ENCODE data around the gene MGAT5.

The MGAT5 gene

DNA sequence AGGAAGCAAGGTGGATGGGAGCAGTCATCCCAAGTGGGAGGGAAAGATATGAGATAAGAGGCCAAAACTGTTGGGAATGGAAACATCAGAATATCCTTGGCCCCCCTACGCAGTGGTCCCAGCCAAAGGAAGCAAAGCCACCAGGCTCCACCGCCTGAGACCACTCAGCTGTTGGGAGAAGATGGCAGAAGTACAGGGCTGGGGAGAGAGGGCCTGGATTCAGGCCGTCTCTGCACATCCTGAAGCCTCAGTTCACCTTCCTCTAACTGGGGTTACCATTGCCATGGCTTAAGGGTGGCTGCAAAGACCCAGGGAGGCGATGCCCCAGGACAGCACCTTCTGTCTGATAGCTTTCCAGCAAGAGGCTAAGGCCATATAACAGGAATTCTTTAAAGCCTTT lies 193.8 kb downstream of the MGAT5 start:
- no peaks in the 10 kb centered on the region for H3K27me3 ChIP-seq (ENCODE audit: control insufficient read depth, insufficient read depth, low read length)
- H3K4me3 ChIP-seq (ENCODE audit: low read length) = no peak overlapping the region
- peaks cover 6% of the 10 kb centered on the region for H3K4me1 ChIP-seq (ENCODE audit: control insufficient read depth, insufficient read depth, low read length)
- peaks cover 5% of the 10 kb centered on the region for H3K36me3 ChIP-seq (ENCODE audit: control insufficient read depth, insufficient read depth, low read length)
- H3K9ac ChIP-seq (ENCODE audit: low read length) = no peak overlapping the region
- H3K9me3 ChIP-seq (ENCODE audit: control insufficient read depth, low read length) = no peaks in the 10 kb centered on the region

GRCh38 chr2:134448650-134449049 lies 194.8 kb downstream of the MGAT5 start:
- no peaks in the 10 kb centered on the region for H3K9me3 ChIP-seq (ENCODE audit: control insufficient read depth, low read length)
- H3K4me1 ChIP-seq (ENCODE audit: control insufficient read depth, insufficient read depth, low read length) = peaks cover 6% of the 10 kb centered on the region
- H3K9ac ChIP-seq (ENCODE audit: low read length) = no peak overlapping the region
- no peak overlapping the region for H3K4me3 ChIP-seq (ENCODE audit: low read length)
- peaks cover 5% of the 10 kb centered on the region for H3K36me3 ChIP-seq (ENCODE audit: control insufficient read depth, insufficient read depth, low read length)
- H3K27me3 ChIP-seq (ENCODE audit: control insufficient read depth, insufficient read depth, low read length) = no peaks in the 10 kb centered on the region

DNA sequence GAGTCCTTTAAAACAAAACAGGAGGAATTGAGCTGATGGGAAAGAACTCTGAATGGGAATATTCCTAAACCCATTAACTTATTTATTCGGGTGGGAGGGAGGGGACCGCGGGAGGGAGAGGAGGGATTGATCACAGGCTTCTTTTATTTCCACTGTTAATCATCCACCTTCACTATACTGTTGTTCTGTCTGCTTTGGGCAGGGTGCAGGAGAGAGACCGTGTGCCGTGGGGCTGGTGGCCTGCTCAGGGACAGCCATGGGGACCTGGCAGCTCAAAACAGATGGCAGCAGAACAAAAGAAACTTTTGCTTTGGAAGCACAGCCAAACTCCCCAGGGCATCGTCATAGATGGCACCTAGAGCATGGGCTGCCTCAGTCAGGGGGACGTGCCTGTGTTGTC lies 195.3 kb downstream of the MGAT5 start:
- Histone ChIP-seq H3K9me3 (ENCODE audit: control insufficient read depth, low read length) (no peaks in the 10 kb centered on the region), H3K27me3 (ENCODE audit: control insufficient read depth, insufficient read depth, low read length) (no peaks in the 10 kb centered on the region), H3K36me3 (ENCODE audit: control insufficient read depth, insufficient read depth, low read length) (peaks cover 5% of the 10 kb centered on the region), H3K9ac (ENCODE audit: low read length) (no peak overlapping the region), H3K4me1 (ENCODE audit: control insufficient read depth, insufficient read depth, low read length) (peaks cover 6% of the 10 kb centered on the region), H3K4me3 (ENCODE audit: low read length) (no peak overlapping the region)

- no peak overlapping the region for H3K9ac ChIP-seq (ENCODE audit: low read length)
- no peaks in the 10 kb centered on the region for H3K27me3 ChIP-seq (ENCODE audit: control insufficient read depth, insufficient read depth, low read length)
- H3K9me3 ChIP-seq (ENCODE audit: control insufficient read depth, low read length) = no peaks in the 10 kb centered on the region
- H3K4me1 ChIP-seq (ENCODE audit: control insufficient read depth, insufficient read depth, low read length) = peaks cover 6% of the 10 kb centered on the region
- peaks cover 5% of the 10 kb centered on the region for H3K36me3 ChIP-seq (ENCODE audit: control insufficient read depth, insufficient read depth, low read length)
- no peak overlapping the region for H3K4me3 ChIP-seq (ENCODE audit: low read length)
Observed at GRCh38 chr2:134449751-134450513, 196.1 kb downstream of the MGAT5 start.

DNA sequence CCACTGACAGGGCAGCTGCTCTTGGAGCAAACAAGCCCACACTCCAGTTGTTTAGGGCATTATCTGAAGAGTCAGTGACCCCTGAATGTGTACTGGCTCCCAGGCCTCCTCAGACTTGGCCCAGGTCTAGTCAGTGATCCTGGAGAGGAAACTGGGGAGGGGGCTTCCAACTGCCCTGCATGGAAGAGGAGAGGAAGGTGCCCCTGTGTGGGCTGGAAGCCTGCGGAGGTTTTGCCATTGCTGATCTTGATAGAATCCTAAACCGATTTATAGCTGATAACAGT lies 197.4 kb downstream of the MGAT5 start:
- no peaks in the 10 kb centered on the region for H3K9me3 ChIP-seq (ENCODE audit: control insufficient read depth, low read length)
- no peaks in the 10 kb centered on the region for H3K27me3 ChIP-seq (ENCODE audit: control insufficient read depth, insufficient read depth, low read length)
- no peak overlapping the region for H3K4me3 ChIP-seq (ENCODE audit: low read length)
- no peak overlapping the region for H3K9ac ChIP-seq (ENCODE audit: low read length)
- peaks cover 6% of the 10 kb centered on the region for H3K4me1 ChIP-seq (ENCODE audit: control insufficient read depth, insufficient read depth, low read length)
- H3K36me3 ChIP-seq (ENCODE audit: control insufficient read depth, insufficient read depth, low read length) = peaks cover 5% of the 10 kb centered on the region

- H3K9ac ChIP-seq (ENCODE audit: low read length) = no peak overlapping the region
- H3K36me3 ChIP-seq (ENCODE audit: control insufficient read depth, insufficient read depth, low read length) = peaks cover 5% of the 10 kb centered on the region
- peaks cover 6% of the 10 kb centered on the region for H3K4me1 ChIP-seq (ENCODE audit: control insufficient read depth, insufficient read depth, low read length)
- H3K9me3 ChIP-seq (ENCODE audit: control insufficient read depth, low read length) = no peaks in the 10 kb centered on the region
- H3K27me3 ChIP-seq (ENCODE audit: control insufficient read depth, insufficient read depth, low read length) = no peaks in the 10 kb centered on the region
- no peak overlapping the region for H3K4me3 ChIP-seq (ENCODE audit: low read length)
Observed at GRCh38 chr2:134452042-134452733, 198.3 kb downstream of the MGAT5 start.

GRCh38 chr2:134453476-134453875 lies 199.6 kb downstream of the MGAT5 start:
- no peak overlapping the region for H3K4me3 ChIP-seq (ENCODE audit: low read length)
- peaks cover 6% of the 10 kb centered on the region for H3K4me1 ChIP-seq (ENCODE audit: control insufficient read depth, insufficient read depth, low read length)
- H3K9me3 ChIP-seq (ENCODE audit: control insufficient read depth, low read length) = no peaks in the 10 kb centered on the region
- H3K36me3 ChIP-seq (ENCODE audit: control insufficient read depth, insufficient read depth, low read length) = peaks cover 5% of the 10 kb centered on the region
- no peak overlapping the region for H3K9ac ChIP-seq (ENCODE audit: low read length)
- H3K27me3 ChIP-seq (ENCODE audit: control insufficient read depth, insufficient read depth, low read length) = no peaks in the 10 kb centered on the region

- H3K4me1 ChIP-seq (ENCODE audit: control insufficient read depth, insufficient read depth, low read length) = peaks cover 6% of the 10 kb centered on the region
- no peaks in the 10 kb centered on the region for H3K9me3 ChIP-seq (ENCODE audit: control insufficient read depth, low read length)
- H3K36me3 ChIP-seq (ENCODE audit: control insufficient read depth, insufficient read depth, low read length) = peaks cover 5% of the 10 kb centered on the region
- no peak overlapping the region for H3K4me3 ChIP-seq (ENCODE audit: low read length)
- no peaks in the 10 kb centered on the region for H3K27me3 ChIP-seq (ENCODE audit: control insufficient read depth, insufficient read depth, low read length)
- H3K9ac ChIP-seq (ENCODE audit: low read length) = no peak overlapping the region
Observed at GRCh38 chr2:134453973-134454372, 200.1 kb downstream of the MGAT5 start.

DNA sequence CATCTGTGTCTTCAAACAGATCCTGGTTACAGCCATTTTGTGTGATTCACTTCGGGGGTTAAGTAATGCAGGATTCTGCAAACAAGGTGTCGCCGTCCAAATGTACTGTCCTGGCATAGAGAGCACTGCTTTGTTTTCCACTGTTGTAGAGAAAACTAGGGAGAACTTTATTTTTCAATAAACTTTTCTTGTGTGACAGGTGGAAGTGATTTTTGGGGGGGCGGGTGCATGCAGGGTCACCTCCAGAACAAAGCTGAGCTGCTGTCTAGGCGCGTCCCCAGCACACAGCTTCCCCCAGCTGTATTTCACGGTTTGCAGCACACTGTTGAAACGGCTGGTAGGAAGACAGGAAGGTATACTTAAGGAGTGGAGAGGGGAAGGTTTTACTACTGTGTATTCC lies 200.6 kb downstream of the MGAT5 start:
- no peaks in the 10 kb centered on the region for H3K9me3 ChIP-seq (ENCODE audit: control insufficient read depth, low read length)
- peaks cover 6% of the 10 kb centered on the region for H3K4me1 ChIP-seq (ENCODE audit: control insufficient read depth, insufficient read depth, low read length)
- no peak overlapping the region for H3K4me3 ChIP-seq (ENCODE audit: low read length)
- no peak overlapping the region for H3K9ac ChIP-seq (ENCODE audit: low read length)
- no peaks in the 10 kb centered on the region for H3K27me3 ChIP-seq (ENCODE audit: control insufficient read depth, insufficient read depth, low read length)
- H3K36me3 ChIP-seq (ENCODE audit: control insufficient read depth, insufficient read depth, low read length) = peaks cover 5% of the 10 kb centered on the region

DNA sequence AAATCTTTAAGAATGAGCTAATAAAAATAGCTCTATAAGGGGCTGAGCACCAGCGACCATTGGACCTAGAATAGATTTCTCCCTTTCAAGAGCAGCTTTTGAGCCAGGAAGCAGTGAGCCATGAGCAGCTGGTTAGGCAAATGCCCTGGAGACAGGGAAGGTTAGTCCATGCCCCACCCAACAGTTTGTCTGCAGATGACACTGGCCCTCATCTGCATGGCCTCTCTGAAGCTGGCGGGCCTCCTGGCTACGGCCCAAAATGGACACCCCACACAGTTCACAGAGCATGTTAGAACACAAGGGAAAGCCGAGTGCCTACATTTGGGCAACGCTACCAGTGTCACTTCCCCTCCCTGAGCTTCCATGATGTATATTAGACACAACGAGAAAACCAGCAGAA lies 201.1 kb downstream of the MGAT5 start:
- Histone ChIP-seq H3K4me1 (ENCODE audit: control insufficient read depth, insufficient read depth, low read length) (peaks cover 6% of the 10 kb centered on the region), H3K27me3 (ENCODE audit: control insufficient read depth, insufficient read depth, low read length) (no peaks in the 10 kb centered on the region), H3K4me3 (ENCODE audit: low read length) (no peak overlapping the region), H3K9ac (ENCODE audit: low read length) (no peak overlapping the region), H3K9me3 (ENCODE audit: control insufficient read depth, low read length) (no peaks in the 10 kb centered on the region), H3K36me3 (ENCODE audit: control insufficient read depth, insufficient read depth, low read length) (peaks cover 5% of the 10 kb centered on the region)

DNA sequence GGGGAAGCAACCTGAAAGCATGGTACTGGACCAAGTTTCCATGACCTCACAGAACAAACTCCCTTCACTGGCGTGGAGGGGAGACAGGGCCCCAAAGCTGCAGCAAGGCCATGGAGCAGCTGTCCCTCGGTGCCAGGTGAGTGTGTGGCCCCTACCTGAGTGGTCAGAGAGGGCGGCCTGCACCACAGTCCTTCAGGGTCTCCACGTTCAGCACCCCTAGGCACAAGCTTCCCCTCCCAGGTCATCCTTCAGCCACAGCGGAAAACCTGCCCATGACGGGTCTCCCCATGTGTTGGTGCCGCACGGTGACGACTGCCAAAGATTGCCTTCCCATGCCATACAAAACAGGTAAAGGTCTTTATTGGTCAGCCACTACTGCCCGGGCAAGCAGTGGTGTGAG lies 201.6 kb downstream of the MGAT5 start:
- Histone ChIP-seq H3K4me3 (ENCODE audit: low read length) (no peak overlapping the region), H3K9me3 (ENCODE audit: control insufficient read depth, low read length) (no peaks in the 10 kb centered on the region), H3K4me1 (ENCODE audit: control insufficient read depth, insufficient read depth, low read length) (peaks cover 6% of the 10 kb centered on the region), H3K36me3 (ENCODE audit: control insufficient read depth, insufficient read depth, low read length) (peaks cover 5% of the 10 kb centered on the region), H3K27me3 (ENCODE audit: control insufficient read depth, insufficient read depth, low read length) (no peaks in the 10 kb centered on the region), H3K9ac (ENCODE audit: low read length) (no peak overlapping the region)

DNA sequence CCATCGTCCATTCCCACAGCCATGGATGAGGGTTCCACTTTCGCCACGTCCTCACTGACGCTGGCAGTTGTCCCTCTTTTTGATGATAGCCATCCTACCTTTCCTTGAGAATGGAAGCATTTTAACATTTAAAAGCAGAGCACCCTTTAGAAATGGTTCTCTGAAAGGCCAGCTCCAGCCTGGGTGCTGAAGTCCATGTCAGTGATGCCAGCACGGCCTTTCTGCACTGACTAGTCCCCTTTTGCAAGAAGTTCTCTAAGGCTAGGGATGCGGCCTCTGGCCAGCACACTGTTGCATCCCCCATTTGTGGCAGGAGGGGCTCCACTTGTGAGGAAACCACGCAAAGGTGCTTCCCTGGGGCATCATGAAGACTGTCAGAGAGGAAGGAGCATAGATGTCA lies 203.5 kb downstream of the MGAT5 start:
- H3K36me3 ChIP-seq (ENCODE audit: control insufficient read depth, insufficient read depth, low read length) = no peaks in the 10 kb centered on the region

More for the DNA sequence above, 203.5 kb downstream of the MGAT5 start:
- Histone ChIP-seq H3K9ac (ENCODE audit: low read length) (no peak overlapping the region), H3K4me1 (ENCODE audit: control insufficient read depth, insufficient read depth, low read length) (no peaks in the 10 kb centered on the region), H3K27me3 (ENCODE audit: control insufficient read depth, insufficient read depth, low read length) (no peaks in the 10 kb centered on the region), H3K4me3 (ENCODE audit: low read length) (no peak overlapping the region), H3K9me3 (ENCODE audit: control insufficient read depth, low read length) (no peaks in the 10 kb centered on the region)

All from mucosa of stomach (tissue), 1 donor.